ENCODE data around the gene SOD3. TPM values are rescaled to one million over a fixed set of nuclear protein-coding genes. Genes with fewer than 3 reads are reported as not detected.

The SOD3 gene
- total and polyA plus RNA-seq, 2 donors (not counting 1 experiment from before 2014, with no cell fraction given): 19.6 to 34.8 TPM

DNA sequence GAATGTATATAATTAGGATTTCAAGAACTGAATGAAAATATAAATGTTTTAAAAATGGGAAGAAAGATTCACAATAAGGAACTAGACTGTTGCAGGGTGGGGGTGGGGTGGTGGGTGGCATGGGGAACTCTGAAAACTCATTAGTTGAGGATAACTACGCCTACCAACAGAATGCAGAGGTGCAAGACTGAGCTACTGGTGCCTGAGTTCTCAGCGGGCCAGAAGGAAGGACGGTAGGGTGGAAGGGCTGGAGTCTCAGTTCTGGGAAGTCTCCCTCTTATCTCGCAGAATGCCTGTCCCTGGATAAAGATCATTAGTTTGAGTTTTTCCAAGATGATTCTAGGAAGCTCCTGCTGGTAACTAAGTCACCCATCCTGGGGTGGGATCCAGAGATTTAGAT lies 1.3 kb upstream of the SOD3 start:
- no peak for DNase-seq (ENCODE audit: low read depth in 2 of 2)
- TF ChIP-seq EZH2 (IDR thresholded peaks at IDR 0.05; ENCODE audit: low read length, missing control alignments): no peak
- no peak for TF ChIP-seq CTCF (conservative IDR thresholded peaks at IDR 0.05 in 1 of 2, IDR thresholded peaks at IDR 0.05 in 1 of 2; ENCODE audit: low read depth in 1 of 2, low read length in 2 of 2)
- H3K79me2 ChIP-seq (ENCODE audit: control insufficient read depth, insufficient read depth, low read length): no peaks in the 10 kb centered on the region
- peak overlapping the region; percentile 25 for H2AFZ ChIP-seq (ENCODE audit: low read length)
- H3K9ac ChIP-seq (ENCODE audit: insufficient read depth, low read length): no peak overlapping the region
- peak overlapping the region; percentile 77 for H3K27ac ChIP-seq (ENCODE audit: insufficient read depth, low read length)
- H3K4me1 ChIP-seq (ENCODE audit: control insufficient read depth, extremely low read depth, insufficient read depth, low read length): peaks cover 9% of the 10 kb centered on the region
- H3K36me3 ChIP-seq (ENCODE audit: control insufficient read depth, insufficient read depth, low read length): no peaks in the 10 kb centered on the region
- no peak overlapping the region for H3K4me3 ChIP-seq (replicated peaks in 1 of 4; ENCODE audit: control extremely low read depth in 1 of 4, insufficient read depth in 1 of 4, low read depth in 3 of 4, low read length in 4 of 4)
- H3K4me2 ChIP-seq (ENCODE audit: extremely low read depth, insufficient read depth, low read length): no peak overlapping the region
- H3K9me3 ChIP-seq (ENCODE audit: control insufficient read depth, insufficient read depth, low read depth, low read length): no peaks in the 10 kb centered on the region
- no peaks in the 10 kb centered on the region for H3K27me3 ChIP-seq (ENCODE audit: control insufficient read depth, insufficient read depth, low read length)
- H4K20me1 ChIP-seq (ENCODE audit: control insufficient read depth, extremely low read depth, insufficient read depth, low read length): no peaks in the 10 kb centered on the region

DNA sequence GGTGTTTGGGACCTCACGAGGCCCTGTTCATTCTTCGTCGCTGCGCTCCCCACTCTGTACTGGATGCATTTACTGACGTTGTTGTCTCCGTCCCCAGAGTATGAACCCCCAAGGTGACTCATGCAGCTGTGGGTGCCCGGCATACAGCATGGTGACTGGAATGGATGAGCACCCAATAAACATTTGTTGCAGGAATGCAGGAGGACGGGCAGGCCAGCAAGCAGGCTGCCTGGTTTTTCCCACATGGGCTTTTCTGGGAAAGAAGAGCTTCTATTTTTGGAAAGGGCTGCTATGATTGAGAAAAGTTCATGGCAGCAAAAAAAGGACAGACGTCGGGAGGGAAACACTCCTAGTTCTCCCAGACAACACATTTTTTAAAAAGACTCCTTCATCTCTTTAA lies 893 bp upstream of the SOD3 start:
- no peak for TF ChIP-seq CTCF (conservative IDR thresholded peaks at IDR 0.05 in 1 of 2, IDR thresholded peaks at IDR 0.05 in 1 of 2; ENCODE audit: low read depth in 1 of 2, low read length in 2 of 2)
- TF ChIP-seq EZH2 (IDR thresholded peaks at IDR 0.05; ENCODE audit: low read length, missing control alignments): no peak

GRCh38 chr4:24795666-24796381 lies 451 bp downstream of the SOD3 start:
- no peak for DNase-seq (ENCODE audit: low read depth in 2 of 2)
- H3K27ac ChIP-seq (ENCODE audit: insufficient read depth, low read length): peak overlapping the region; percentile 77

More for the DNA sequence above, 893 bp upstream of the SOD3 start:
- no peaks in the 10 kb centered on the region for H3K36me3 ChIP-seq (ENCODE audit: control insufficient read depth, insufficient read depth, low read length)
- no peaks in the 10 kb centered on the region for H3K9me3 ChIP-seq (ENCODE audit: control insufficient read depth, insufficient read depth, low read depth, low read length)
- H3K9ac ChIP-seq (ENCODE audit: insufficient read depth, low read length): no peak overlapping the region
- no peaks in the 10 kb centered on the region for H3K27me3 ChIP-seq (ENCODE audit: control insufficient read depth, insufficient read depth, low read length)
- H3K4me1 ChIP-seq (ENCODE audit: control insufficient read depth, extremely low read depth, insufficient read depth, low read length): peaks cover 9% of the 10 kb centered on the region
- no peaks in the 10 kb centered on the region for H4K20me1 ChIP-seq (ENCODE audit: control insufficient read depth, extremely low read depth, insufficient read depth, low read length)
- peak; percentile 51 to 86 for DNase-seq (ENCODE audit: low read depth in 2 of 2)
- H2AFZ ChIP-seq (ENCODE audit: low read length): peak overlapping the region; percentile 25
- H3K4me2 ChIP-seq (ENCODE audit: extremely low read depth, insufficient read depth, low read length): peak overlapping the region; percentile 52
- H3K27ac ChIP-seq (ENCODE audit: insufficient read depth, low read length): peak overlapping the region; percentile 77
- H3K79me2 ChIP-seq (ENCODE audit: control insufficient read depth, insufficient read depth, low read length): no peaks in the 10 kb centered on the region
- peak overlapping the region in 1 of 4 experiments; percentile 71 for H3K4me3 ChIP-seq (replicated peaks in 1 of 4; ENCODE audit: control extremely low read depth in 1 of 4, insufficient read depth in 1 of 4, low read depth in 3 of 4, low read length in 4 of 4)

More at GRCh38 chr4:24795666-24796381, 451 bp downstream of the SOD3 start:
- Histone ChIP-seq H4K20me1 (ENCODE audit: control insufficient read depth, extremely low read depth, insufficient read depth, low read length) (no peaks in the 10 kb centered on the region), H3K9me3 (ENCODE audit: control insufficient read depth, insufficient read depth, low read depth, low read length) (no peaks in the 10 kb centered on the region), H3K36me3 (ENCODE audit: control insufficient read depth, insufficient read depth, low read length) (no peaks in the 10 kb centered on the region), H3K9ac (ENCODE audit: insufficient read depth, low read length) (peak overlapping the region; percentile 38), H3K79me2 (ENCODE audit: control insufficient read depth, insufficient read depth, low read length) (no peaks in the 10 kb centered on the region), H3K4me2 (ENCODE audit: extremely low read depth, insufficient read depth, low read length) (peak overlapping the region; percentile 92), H3K27me3 (ENCODE audit: control insufficient read depth, insufficient read depth, low read length) (no peaks in the 10 kb centered on the region), H3K4me3 (replicated peaks in 1 of 4; ENCODE audit: control extremely low read depth in 1 of 4, insufficient read depth in 1 of 4, low read depth in 3 of 4, low read length in 4 of 4) (peak overlapping the region; percentile 0 to 71 (median 30)), H2AFZ (ENCODE audit: low read length) (peak overlapping the region; percentile 56), H3K4me1 (ENCODE audit: control insufficient read depth, extremely low read depth, insufficient read depth, low read length) (peaks cover 9% of the 10 kb centered on the region)
- TF ChIP-seq EZH2 (IDR thresholded peaks at IDR 0.05; ENCODE audit: low read length, missing control alignments) (no peak), CTCF (conservative IDR thresholded peaks at IDR 0.05 in 1 of 2, IDR thresholded peaks at IDR 0.05 in 1 of 2; ENCODE audit: low read depth in 1 of 2, low read length in 2 of 2) (no peak)
